NCI-H510A treated with DMSO at 0.1 percent for 48 hours (cell line): ENCODE data around the gene UQCRC2.
"Not testable (repeated sequence)": the region's sequence is repeated elsewhere in the genome, so short reads cannot be mapped to it uniquely, and the experiment has no call there.

Experiments used
- DNase-seq: peaks from one replicate; lab custom pipeline; 2025; lab: John Stamatoyannopoulos, UW

The UQCRC2 gene

GRCh38 chr16:21952793-21953540, at the start of gene UQCRC2:
Gene UQCRC2, plus strand, starts transcription at chr16:21953361. Its CDS starts 63 bp downstream, at chr16:21953424.
- DNase-seq, result peak; percentile 98

GRCh38 chr16:21932650-21933049, 20.5 kb upstream of the UQCRC2 start:
- not testable (repeated sequence) for DNase-seq

- DNase-seq, result not testable (repeated sequence)
These were observed 19.8 kb upstream of the UQCRC2 start for GRCh38 chr16:21933316-21933715.

- DNase-seq, result not testable (repeated sequence)
These were observed 19.4 kb upstream of the UQCRC2 start for GRCh38 chr16:21933790-21934189.

- DNase-seq, result not testable (repeated sequence)
These were observed 16.9 kb upstream of the UQCRC2 start for GRCh38 chr16:21936216-21936615.

- no peak for DNase-seq
These were observed 15.8 kb upstream of the UQCRC2 start for GRCh38 chr16:21937336-21937829.

GRCh38 chr16:21940570-21940969, 12.6 kb upstream of the UQCRC2 start:
- DNase-seq, result no peak

GRCh38 chr16:21943571-21943970, 9.6 kb upstream of the UQCRC2 start:
- no peak for DNase-seq

GRCh38 chr16:21946889-21947635, 6.1 kb upstream of the UQCRC2 start:
- DNase-seq, result no peak

- no peak for DNase-seq
These were observed 3.4 kb upstream of the UQCRC2 start for GRCh38 chr16:21949713-21950260.

- DNase-seq, result peak; percentile 21
These were observed 2.2 kb upstream of the UQCRC2 start for GRCh38 chr16:21950782-21951521.

- DNase-seq, result peak; percentile 85
These were observed 945 bp upstream of the UQCRC2 start for GRCh38 chr16:21952040-21952792.

- no peak for DNase-seq
These were observed 361 bp downstream of the UQCRC2 start for GRCh38 chr16:21953541-21953902.

GRCh38 chr16:21957714-21958346, 4.7 kb downstream of the UQCRC2 start:
- DNase-seq, result no peak

- no peak for DNase-seq
These were observed 5.9 kb downstream of the UQCRC2 start for GRCh38 chr16:21959050-21959449.

- DNase-seq, result no peak
These were observed 9.3 kb downstream of the UQCRC2 start for GRCh38 chr16:21962475-21962874.

- no peak for DNase-seq
These were observed 10.7 kb downstream of the UQCRC2 start for GRCh38 chr16:21963887-21964286.

- no peak for DNase-seq
These were observed 11.2 kb downstream of the UQCRC2 start for GRCh38 chr16:21964353-21964752.

- DNase-seq, result no peak
These were observed 18.7 kb downstream of the UQCRC2 start for GRCh38 chr16:21971856-21972255.

GRCh38 chr16:21973945-21974344, 20.8 kb downstream of the UQCRC2 start:
- no peak for DNase-seq

GRCh38 chr16:21980032-21980431, 26.9 kb downstream of the UQCRC2 start:
- DNase-seq, result no peak
